B cell (primary cell): ENCODE results near the gene NPHP4. TPM values are rescaled to one million over a fixed set of nuclear protein-coding genes. Genes with fewer than 3 reads are reported as not detected.

Experiments used
- polyA plus RNA-seq: library from polyadenylated mRNA; depleted of rRNA; stranded (reverse); fragments of >200 nt; gene quantifications from 2 replicates; pipeline ENCODE4 v1.2.3, GENCODE V29; 2012
- small RNA-seq: library from RNA; depleted of rRNA; stranded (forward); fragments of <200 nt; gene quantifications from one replicate; pipeline ENCODE3, GENCODE V24; 2012; ENCODE audit warnings: low replicate concordance, low read depth; ENCODE audit not compliant: insufficient read length
- total RNA-seq, 2 donors: library from RNA; stranded (reverse); fragments of 120-200 nt in 1 of 2; gene quantifications; 1 replicate in 1 of 2; 2 replicates in 1 of 2; pipeline versions ENCODE4 v1.2.3 to v1.2.4, GENCODE V29; 2013 to 2022

NPHP4 gene
- total and polyA plus RNA-seq, 2 donors (not counting 1 experiment from before 2014, with no cell fraction given): 6.5 to 14.8 TPM

Small RNAs within 50 kb of the gene (small RNA-seq; reads per million reads assigned to genes)
- gene MIR4689: not detected

Other genes with a start within 250 kb of the NPHP4 start
- 143 and 158 TPM in 2 replicates for gene KCNAB2, start 53.5 kb upstream of the NPHP4 start, total RNA-seq
- gene KCNAB2, start 53.5 kb upstream of the NPHP4 start, polyA plus RNA-seq: 90.7 and 111 TPM in 2 replicates
- gene CHD5, start 187.9 kb upstream of the NPHP4 start, total RNA-seq: 0.07 and 0.20 TPM in 2 replicates
- gene CHD5, start 187.9 kb upstream of the NPHP4 start, polyA plus RNA-seq: 0.18 and 0.22 TPM in 2 replicates
- 444 and 471 TPM in 2 replicates for gene RPL22, start 207.2 kb upstream of the NPHP4 start, total RNA-seq
- 70.9 and 123 TPM in 2 replicates for gene RPL22, start 207.2 kb upstream of the NPHP4 start, polyA plus RNA-seq
- 1.5 and 2.5 TPM in 2 replicates for gene RNF207, start 213.7 kb upstream of the NPHP4 start, total RNA-seq
- gene RNF207, start 213.7 kb upstream of the NPHP4 start, polyA plus RNA-seq: 5.0 and 6.8 TPM in 2 replicates
- 12.4 and 13.5 TPM in 2 replicates for gene ICMT, start 243.5 kb upstream of the NPHP4 start, total RNA-seq
- gene ICMT, start 243.5 kb upstream of the NPHP4 start, polyA plus RNA-seq: 2.9 and 5.0 TPM in 2 replicates